HepG2 (cell line): ENCODE results near the gene SARNP. TPM values are rescaled to one million over a fixed set of nuclear protein-coding genes. Genes with fewer than 3 reads are reported as not detected.

ENCODE experiments used
- ATAC-seq: fragments of 200-7000 bp; cut with Tn5 transposase; 3 replicates; pipeline ENCODE4 v1.9.1; 2020; ENCODE audit warnings: mild to moderate bottlenecking, moderate library complexity
- BruUV-seq: library from RNA; stranded (reverse); fragments of 400-500 nt; replicated peaks from 2 replicates; lab custom pipeline; 2021; lab: Mats Ljungman, UMichigan
- CTCF ChIA-PET: fragments of 300-600 bp; formaldehyde crosslinking; extraction: SDS; loops from one replicate; lab custom pipeline; 2021; ENCODE audit warnings: low total read pairs, inconsistent platforms, low intra/inter-chr PET ratio; lab: Yijun Ruan, JAX
- POLR2A ChIA-PET: fragments of 350-600 bp; sonication (Branson Sonifier 250); formaldehyde crosslinking; loops from one replicate; lab custom pipeline; 2020; ENCODE audit warnings: antibody characterized with exemption, inconsistent platforms; lab: Yijun Ruan, JAX
- DNase-seq: peaks from one replicate; pipeline ENCODE4 v3.0.0-alpha.2; 2015; ENCODE audit warnings: low spot score
- FAIRE-seq: peaks from 3 replicates; lab custom pipeline; 2011; peaks lifted over from hg19 to GRCh38; lab: Jason Lieb, UNC
- H2AFZ ChIP-seq: one replicate; pipeline ENCODE4 v1.6.1; 2011; ENCODE audit warnings: low read length, inconsistent platforms
- H3K27ac ChIP-seq: fragments of 300-600 bp; 3 replicates; pipeline ENCODE4 v1.8.0; 2011; ENCODE audit warnings: mixed run types, mild to moderate bottlenecking, mixed read lengths, low read length, inconsistent platforms; ENCODE audit not compliant: insufficient read depth; ENCODE audit errors: extremely low read length
- H3K27me3 ChIP-seq, 2 experiments: fragments of 200-600 bp in 1 of 2; 2 replicates in 1 of 2; 3 replicates in 1 of 2; pipeline versions ENCODE4 v1.6.0 to v1.8.0; 2011; ENCODE audit warnings: low read length in 2 of 2, mild to moderate bottlenecking in 2 of 2, moderate library complexity in 2 of 2, inconsistent platforms in 1 of 2; ENCODE audit not compliant: insufficient read depth in 2 of 2, control insufficient read depth in 1 of 2
- H3K36me3 ChIP-seq, 2 experiments: fragments of 200-600 bp in 1 of 2; replicated peaks in 1 of 2; 2 replicates in 1 of 2; 3 replicates in 1 of 2; pipeline versions ENCODE4 v1.5.1 to v1.8.0; 2011; ENCODE audit warnings: low read length in 2 of 2, inconsistent platforms in 1 of 2; ENCODE audit not compliant: insufficient read depth in 2 of 2, control insufficient read depth in 1 of 2
- H3K4me1 ChIP-seq: 2 replicates; pipeline ENCODE4 v1.5.1; 2012; ENCODE audit warnings: low read length, inconsistent platforms; ENCODE audit not compliant: insufficient read depth
- H3K4me2 ChIP-seq: 2 replicates; pipeline ENCODE4 v1.6.0; 2011; ENCODE audit warnings: low read depth, low read length, inconsistent platforms
- H3K4me3 ChIP-seq, 3 experiments: fragments of 200-600 bp in 1 of 3; sonication (generic), shearing (Covaris generic) in 1 of 3; replicated peaks in 1 of 3; 2 replicates each; pipeline ENCODE4 v1.5.1; 2011 to 2016; ENCODE audit warnings: low read length in 3 of 3, inconsistent platforms in 2 of 3, low read depth in 2 of 3, mild to moderate bottlenecking in 2 of 3, control low read depth in 1 of 3, mixed read lengths in 1 of 3; ENCODE audit not compliant: insufficient read depth in 1 of 3
- H3K79me2 ChIP-seq: one replicate; pipeline ENCODE4 v1.6.1; 2011; ENCODE audit warnings: low read length, inconsistent platforms; ENCODE audit not compliant: insufficient read depth
- H3K9ac ChIP-seq: 2 replicates; pipeline ENCODE4 v1.6.0; 2011; ENCODE audit warnings: mild to moderate bottlenecking, low read depth, low read length, inconsistent platforms; ENCODE audit not compliant: insufficient read depth
- H3K9me3 ChIP-seq: 2 replicates; pipeline ENCODE4 v1.5.1; 2012; ENCODE audit warnings: mild to moderate bottlenecking, low read length
- H4K20me1 ChIP-seq: 2 replicates; pipeline ENCODE4 v1.6.0; 2011; ENCODE audit warnings: inconsistent platforms, mild to moderate bottlenecking, low read length, moderate library complexity; ENCODE audit not compliant: insufficient read depth
- ESRRA ChIP-seq: sonication (generic); formaldehyde crosslinking; IDR thresholded peaks from 2 replicates; pipeline ENCODE4 v1.5.1; 2020; ENCODE audit warnings: mild to moderate bottlenecking, low read depth, missing genetic modification reagents
- MAX ChIP-seq: IDR thresholded peaks from 2 replicates; pipeline ENCODE4 v1.6.1; 2012; ENCODE audit warnings: inconsistent platforms
- NFE2 ChIP-seq: sonication (generic); formaldehyde crosslinking; IDR thresholded peaks from 2 replicates; pipeline ENCODE4 v1.4.0; 2020; ENCODE audit warnings: missing genetic modification reagents
- RBAK ChIP-seq: sonication (generic); formaldehyde crosslinking; IDR thresholded peaks from 2 replicates; pipeline ENCODE4 v1.5.1; 2020; ENCODE audit warnings: mild to moderate bottlenecking, missing genetic modification reagents
- SKIL ChIP-seq: sonication (generic); formaldehyde crosslinking; IDR thresholded peaks from 2 replicates; pipeline ENCODE4 v1.8.0; 2022; ENCODE audit warnings: missing genetic modification reagents, mild to moderate bottlenecking, moderate library complexity, borderline replicate concordance
- STAG1 ChIP-seq: sonication (generic); formaldehyde crosslinking; IDR thresholded peaks from 2 replicates; pipeline ENCODE4 v1.4.0; 2020; ENCODE audit warnings: missing genetic modification reagents
- TEAD2 ChIP-seq: sonication (generic); formaldehyde crosslinking; IDR thresholded peaks from 2 replicates; pipeline ENCODE4 v1.9.0; 2021; ENCODE audit warnings: missing genetic modification reagents
- ZNF44 ChIP-seq: sonication (generic); formaldehyde crosslinking; IDR thresholded peaks from 2 replicates; pipeline ENCODE4 v1.5.1; 2020; ENCODE audit warnings: mild to moderate bottlenecking, missing genetic modification reagents
- ZNF644 ChIP-seq: IDR thresholded peaks from 2 replicates; pipeline ENCODE4 v1.6.1; 2016; ENCODE audit warnings: low read depth
- WGBS: methylation state at CpG from one replicate; pipeline ENCODE4 v1.1.6; 2017; ENCODE audit warnings: low lambda C conversion rate; 5-methylcytosine and 5-hydroxymethylcytosine counted together
- in situ Hi-C: cut with HindIII; loops from 2 replicates; pipeline ENCODE4 v1.10.0; 2017; ENCODE audit warnings: low pct_unique_long_range_greater_than_20kb; ENCODE audit not compliant: extremely low pct_ligation_motif_present
- intact Hi-C: fragments of 100-400 bp; cut with micrococcal nuclease; formaldehyde crosslinking; loops from one replicate; pipeline ENCODE4 v1.10.0; 2022; ENCODE audit not compliant: unreplicated experiment
- polyA plus RNA-seq, 8 experiments: library from polyadenylated mRNA; depleted of rRNA in 3 of 8; stranded (reverse) in 7 of 8; unstranded in 1 of 8; fragments of >200 nt; fragmentation: Illumina TruSeq in 4 of 8; extraction: Trizol in 4 of 8; gene quantifications; 2 replicates each; pipeline versions ENCODE4 v1.2.1 to v1.2.3, GENCODE V29; 2011 to 2016; ENCODE audit warnings: low read depth in 4 of 8, missing spikeins in 1 of 8, mixed read lengths in 1 of 8; ENCODE audit not compliant: insufficient read depth in 1 of 8
- total RNA-seq, 5 experiments: library from RNA; depleted of rRNA; stranded (reverse); fragments of >200 nt; fragmentation: Illumina TruSeq; extraction: Trizol; gene quantifications; 2 replicates each; pipeline ENCODE4 v1.2.3, GENCODE V29; 2016; ENCODE audit warnings: low read depth in 1 of 5

The SARNP gene
- total and polyA plus RNA-seq, 2 of the 13 experiments (the other 11 are each of a cell fraction or from before 2014, with no cell fraction given): 59.0 to 95.4 TPM

- H3K4me3 ChIP-seq: no peak overlapping the region
- peaks cover 39% of the 10 kb centered on the region for H3K4me1 ChIP-seq
- no peak overlapping the region for H3K9ac ChIP-seq
- no peaks in the 10 kb centered on the region for H4K20me1 ChIP-seq
- peak overlapping the region; percentile 98; the same call in 1 of the 2 replicates for H3K4me2 ChIP-seq
- CTCF ChIA-PET: no interaction called here
- peaks cover 0 to 12% of the 10 kb centered on the region in 2 experiments; a peak in 2 of 5 replicates for H3K27me3 ChIP-seq
- no peak for DNase-seq
- FAIRE-seq: no peak
- in situ Hi-C loops: no loop called here
- peaks cover 0 to 2% of the 10 kb centered on the region in 2 experiments; a peak in 2 of 5 replicates for H3K36me3 ChIP-seq
- POLR2A ChIA-PET: interaction anchor here (3.0 kb wide), 1 partner anchor 84 kb away, joined by 15 read pairs; the partner anchor contains the start of gene DNAJC14
- no peak for TF ChIP-seq SKIL (CRISPR knock-in tag)
- TF ChIP-seq TEAD2: no peak
- no peak for TF ChIP-seq ESRRA (CRISPR knock-in tag)
- no peak for TF ChIP-seq STAG1
- no peak for TF ChIP-seq ZNF644 (CRISPR knock-in tag)
- TF ChIP-seq ZNF44 (CRISPR knock-in tag): no peak
- TF ChIP-seq MAX: no peak
- no peak for TF ChIP-seq RBAK
- TF ChIP-seq NFE2 (CRISPR knock-in tag): no peak
- TF ChIP-seq, all 625 proteins: peak for 0
- intact Hi-C loops: no loop called here
- no TSS peak for BruUV-seq
- no peaks in the 10 kb centered on the region for H3K9me3 ChIP-seq
- no peak overlapping the region for H2AFZ ChIP-seq
- 48% methylated on average over 3 of the region's 3 CpGs for WGBS
- no peak for ATAC-seq
- no peak overlapping the region for H3K27ac ChIP-seq
- no peaks in the 10 kb centered on the region for H3K79me2 ChIP-seq
Observed at GRCh38 chr12:55746174-55746912, 71.2 kb downstream of the SARNP start.
